GM18517 (cell line): ENCODE measurements around the gene ZNF549.

ENCODE experiments used
- ATAC-seq: cut with Tn5 transposase; IDR thresholded peaks from one replicate; pipeline ENCODE4 v1.9.1; 2021; ENCODE audit warnings: mild to moderate bottlenecking, moderate library complexity; ENCODE audit not compliant: unreplicated experiment

Gene ZNF549

GRCh38 chr19:57566396-57567265 lies 39.5 kb downstream of the ZNF549 start:
- no peak for ATAC-seq

- no peak for ATAC-seq
These were observed 43.6 kb downstream of the ZNF549 start for GRCh38 chr19:57570707-57571106.

- no peak for ATAC-seq
These were observed 45.3 kb downstream of the ZNF549 start for GRCh38 chr19:57572415-57572947.

- no peak for ATAC-seq
These were observed 49.5 kb downstream of the ZNF549 start for GRCh38 chr19:57576661-57577060.

GRCh38 chr19:57578487-57579205 lies 51.5 kb downstream of the ZNF549 start, which contains the start of gene ZNF416:
Gene ZNF416 (minus strand): TSS chr19:57578911. CDS start chr19:57578704, 207 bp downstream.
- ATAC-seq: peak; percentile 91

- ATAC-seq: no peak
These were observed 56.0 kb downstream of the ZNF549 start for GRCh38 chr19:57583104-57583520.

GRCh38 chr19:57583521-57584416 lies 56.6 kb downstream of the ZNF549 start, which contains the start of gene ZIK1:
Gene ZIK1 (plus strand): TSS chr19:57584145. CDS start chr19:57584357, 212 bp downstream.
- ATAC-seq: peak; percentile 58

GRCh38 chr19:57587529-57587928 lies 60.4 kb downstream of the ZNF549 start:
- no peak for ATAC-seq

- ATAC-seq: peak; percentile 34
These were observed 72.2 kb downstream of the ZNF549 start for GRCh38 chr19:57599377-57599760.

- ATAC-seq: peak; percentile 85
These were observed 72.7 kb downstream of the ZNF549 start, which contains the start of gene ZNF530 for GRCh38 chr19:57599761-57600383. Gene ZNF530 (plus strand): TSS chr19:57599885. CDS start chr19:57604346, 4,461 bp downstream.

GRCh38 chr19:57606931-57607330 lies 79.8 kb downstream of the ZNF549 start:
- no peak for ATAC-seq
